HG03575 (cell line): ENCODE data around the gene ANO6.
A peak's percentile ranks its signal among the peaks of the same experiment; 100 is the strongest.

Source experiments
- ATAC-seq: cut with Tn5 transposase; IDR thresholded peaks from one replicate; pipeline ENCODE4 v1.9.1; 2021; ENCODE audit not compliant: unreplicated experiment, insufficient number of reproducible peaks, low FRiP score; ENCODE audit errors: extremely low read depth

ANO6 gene

DNA sequence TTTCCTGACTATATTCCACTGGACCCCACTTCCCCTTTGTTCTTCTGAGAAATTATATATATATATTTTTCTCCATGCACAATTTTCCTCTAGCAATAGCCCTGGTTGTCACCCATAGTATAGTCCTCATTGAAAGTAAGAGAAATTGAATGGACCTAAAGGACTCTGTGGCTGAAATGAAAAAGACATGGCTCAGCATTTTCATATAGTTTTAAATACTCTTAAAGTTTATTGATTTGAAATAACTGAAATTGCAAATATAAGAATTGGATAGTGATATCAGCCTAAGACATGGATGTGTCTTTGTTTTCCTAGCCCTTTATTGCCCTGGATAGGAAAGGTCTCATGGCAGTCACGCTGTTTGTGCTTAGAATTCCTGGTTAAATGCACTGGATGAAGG lies 113.8 kb downstream of the ANO6 start:
- ATAC-seq: no peak

- ATAC-seq: no peak
Observed at GRCh38 chr12:45331552-45331951, 115.7 kb downstream of the ANO6 start.

GRCh38 chr12:45334396-45334795 lies 118.5 kb downstream of the ANO6 start:
- no peak for ATAC-seq

DNA sequence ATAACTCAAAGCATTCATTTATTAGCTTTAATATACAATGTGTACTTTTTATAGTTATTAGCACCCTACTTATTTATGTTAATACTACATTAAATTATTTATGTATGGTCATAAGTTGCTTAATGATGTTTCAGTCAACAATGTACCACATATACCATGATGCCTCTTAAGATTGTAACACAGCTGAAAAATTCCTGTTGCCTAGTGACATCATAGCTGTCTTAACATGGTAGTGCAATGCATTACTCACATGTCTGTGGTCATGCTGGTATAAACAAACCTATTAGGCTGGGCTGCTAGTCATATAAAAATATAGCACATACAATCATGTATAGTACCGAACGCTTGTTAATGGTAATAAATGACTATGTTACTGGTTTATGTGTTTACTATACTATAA lies 120.4 kb downstream of the ANO6 start:
- no peak for ATAC-seq

- no peak for ATAC-seq
Observed at GRCh38 chr12:45336762-45337596, 121.1 kb downstream of the ANO6 start.

DNA sequence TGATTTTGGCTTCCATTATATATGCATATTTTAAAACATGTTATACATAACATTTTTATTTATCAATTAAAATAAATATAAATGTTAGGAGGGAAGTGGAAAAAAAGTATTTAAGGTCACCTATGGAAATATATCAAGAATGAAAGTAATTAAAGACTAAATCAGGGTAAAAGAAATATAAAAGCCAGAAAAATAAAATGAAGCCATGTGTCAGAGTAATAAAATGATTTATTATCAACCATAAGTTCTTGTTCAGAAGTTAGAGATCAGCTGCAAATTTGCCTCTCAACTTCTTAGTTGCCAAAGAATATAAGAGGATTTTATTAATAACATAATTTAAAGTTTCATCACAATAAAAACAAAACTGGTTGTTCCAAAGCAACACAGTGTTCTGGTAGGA lies 121.9 kb downstream of the ANO6 start:
- no peak for ATAC-seq

DNA sequence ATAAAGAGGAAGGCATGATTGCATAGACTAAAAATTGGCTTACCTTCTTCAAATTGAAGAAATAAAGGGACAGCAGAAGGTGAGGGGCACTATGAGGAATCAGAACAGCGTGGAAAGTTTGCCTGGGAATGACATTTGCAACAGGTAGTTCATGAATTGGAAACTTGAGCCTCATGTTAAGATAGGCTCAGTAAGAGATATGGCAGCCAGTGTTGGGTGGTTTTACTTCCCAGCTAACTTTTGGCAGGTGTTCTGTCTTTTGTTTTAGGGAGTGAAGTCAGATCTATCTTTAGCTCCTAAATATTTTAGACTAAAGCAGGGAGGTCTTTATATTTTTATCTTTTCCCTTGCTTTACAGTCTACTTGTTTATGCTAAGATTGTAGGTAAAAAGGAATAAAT lies 122.4 kb downstream of the ANO6 start:
- ATAC-seq: no peak

DNA sequence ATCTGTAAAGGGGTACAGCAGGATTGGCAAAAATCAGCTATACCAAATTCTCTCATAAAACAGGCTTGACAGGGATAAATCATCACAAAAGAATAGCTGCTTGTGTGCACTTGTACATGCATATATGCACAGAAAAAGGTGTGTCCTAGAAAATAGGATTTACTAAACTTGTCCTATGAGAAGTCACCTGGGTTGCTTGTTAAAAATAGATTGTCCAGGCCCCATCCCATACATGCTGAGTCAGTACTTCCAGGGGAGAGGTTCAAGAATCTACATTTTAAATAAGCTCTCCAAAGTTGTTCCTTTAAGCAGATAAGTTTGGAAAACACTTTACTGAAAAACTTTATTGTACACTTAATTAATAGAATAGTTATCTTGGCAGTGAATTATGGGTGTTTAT lies 123.1 kb downstream of the ANO6 start:
- no peak for ATAC-seq

DNA sequence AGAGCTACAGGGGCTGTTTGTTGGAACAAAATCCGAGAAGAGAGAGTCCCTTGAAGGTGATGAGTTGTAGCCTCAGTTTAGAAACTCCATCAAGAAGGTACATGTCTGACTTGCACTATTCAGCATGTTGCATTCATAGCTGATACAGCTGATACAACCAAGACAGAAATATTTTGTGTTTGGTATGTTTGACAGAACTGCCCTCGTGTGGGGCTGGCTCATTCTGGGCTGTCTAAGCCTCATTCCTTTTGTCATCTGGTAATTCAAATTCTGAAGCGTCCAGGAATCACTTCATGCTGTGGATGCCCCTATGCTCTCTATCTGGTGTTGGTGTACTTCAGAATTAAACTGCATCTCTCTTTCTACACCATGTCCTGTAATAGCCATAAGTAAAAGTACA lies 126.3 kb downstream of the ANO6 start:
- ATAC-seq: no peak

- ATAC-seq: no peak
Observed at GRCh38 chr12:45342848-45343247, 127.0 kb downstream of the ANO6 start.

GRCh38 chr12:45343269-45344051 lies 127.6 kb downstream of the ANO6 start:
- ATAC-seq: no peak

- no peak for ATAC-seq
Observed at GRCh38 chr12:45348311-45348710, 132.4 kb downstream of the ANO6 start.

GRCh38 chr12:45348986-45349385 lies 133.1 kb downstream of the ANO6 start:
- no peak for ATAC-seq

DNA sequence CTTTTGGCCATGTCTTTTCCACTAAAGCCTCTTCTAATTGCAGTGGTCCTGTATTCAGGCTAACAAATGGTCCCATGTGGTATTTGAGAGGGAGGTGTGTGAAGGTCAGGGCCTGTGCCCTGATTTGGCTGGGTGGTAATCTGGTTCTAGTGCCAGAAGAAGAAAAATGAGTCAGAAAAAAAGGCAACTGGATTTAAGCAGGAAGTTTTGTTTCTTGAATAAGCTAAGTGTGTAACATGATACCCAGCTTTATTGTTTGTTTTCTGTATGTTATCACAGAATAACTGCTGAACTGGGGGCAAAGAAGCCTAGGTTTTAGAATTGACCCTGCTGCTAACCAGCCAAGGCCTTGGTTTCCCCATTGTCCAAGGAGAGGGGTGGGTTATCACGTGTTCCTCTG lies 134.0 kb downstream of the ANO6 start:
- ATAC-seq: no peak

GRCh38 chr12:45350861-45351260 lies 135.0 kb downstream of the ANO6 start:
- ATAC-seq: no peak

- no peak for ATAC-seq
Observed at GRCh38 chr12:45351921-45352670, 136.2 kb downstream of the ANO6 start.

GRCh38 chr12:45353944-45354343 lies 138.0 kb downstream of the ANO6 start:
- ATAC-seq: no peak

DNA sequence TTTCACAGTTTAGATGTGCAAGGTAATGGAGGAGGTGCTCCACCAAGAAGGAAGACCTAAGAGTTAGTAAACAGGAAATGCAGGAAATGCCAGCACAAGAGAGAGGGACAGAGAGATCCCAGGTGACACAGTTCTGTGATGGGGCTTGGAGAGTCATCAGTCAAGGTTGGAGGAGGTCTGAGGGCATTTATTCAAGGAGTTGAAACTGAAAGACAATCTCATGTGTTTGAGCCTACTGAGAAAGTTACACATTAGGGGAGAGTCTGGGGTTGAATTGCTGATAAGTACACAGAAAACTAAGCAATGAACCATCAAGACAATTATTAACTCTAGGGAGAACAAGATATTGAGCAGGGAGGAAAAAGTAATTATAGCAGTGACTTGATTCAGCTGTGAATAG lies 138.5 kb downstream of the ANO6 start:
- ATAC-seq: peak; percentile 82

DNA sequence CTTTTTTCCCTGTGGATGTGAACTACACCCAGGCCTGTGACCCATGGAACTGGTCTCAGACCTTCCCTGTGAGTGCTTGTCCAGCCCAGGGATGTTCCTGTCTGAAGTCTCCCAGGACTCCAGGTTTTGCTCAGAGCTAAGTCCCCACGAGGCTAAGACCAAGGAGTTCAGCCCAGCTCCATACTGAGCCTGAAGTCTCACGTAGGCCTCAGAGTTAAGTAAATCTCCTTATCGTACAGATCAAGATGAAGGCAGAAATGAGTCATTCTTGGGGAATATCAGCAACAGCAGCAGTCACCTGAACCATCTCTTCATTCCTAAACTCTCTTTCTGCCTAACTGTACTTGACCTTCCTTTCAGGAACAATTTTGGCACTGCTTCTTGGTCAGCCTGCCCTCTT lies 139.8 kb downstream of the ANO6 start:
- no peak for ATAC-seq
